ENCODE data around the gene RAPGEF1. TPM values are rescaled to one million over a fixed set of nuclear protein-coding genes. Genes with fewer than 3 reads are reported as not detected.
A peak's percentile ranks its signal among the peaks of the same experiment; 100 is the strongest.

RAPGEF1 gene
- total and polyA plus RNA-seq, 2 donors (not counting 1 experiment from before 2014, with no cell fraction given), result 33.3 to 42.8 TPM

DNA sequence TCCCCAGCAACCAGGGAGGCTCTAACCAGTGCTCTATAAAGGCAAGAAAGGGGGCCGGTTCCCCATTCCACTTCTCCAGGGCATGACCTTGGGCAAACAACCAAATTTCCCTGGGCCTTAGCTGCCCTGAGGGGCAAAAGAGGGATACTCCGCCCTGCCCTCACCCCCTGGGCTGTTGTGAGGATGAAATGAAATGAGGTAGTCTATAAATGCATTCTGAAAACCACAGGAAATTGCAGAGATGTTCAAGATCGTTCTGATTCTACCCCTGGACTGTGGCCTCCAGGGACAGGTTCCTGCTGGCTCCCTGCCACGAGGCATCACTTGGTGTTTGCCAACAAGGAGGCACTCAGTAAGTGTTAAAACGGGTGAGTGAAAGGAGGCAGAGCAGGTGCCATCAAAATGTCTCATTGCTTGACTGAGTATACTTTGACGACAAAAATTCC, 5.7 kb downstream of the RAPGEF1 start:
- TF ChIP-seq EZH2 (IDR thresholded peaks at IDR 0.05; ENCODE audit: low read length, missing control alignments), result no peak
- no peak for TF ChIP-seq CTCF (conservative IDR thresholded peaks at IDR 0.05 in 1 of 2, IDR thresholded peaks at IDR 0.05 in 1 of 2; ENCODE audit: low read depth in 1 of 2, low read length in 2 of 2)
- no peaks in the 10 kb centered on the region for H4K20me1 ChIP-seq (ENCODE audit: control insufficient read depth, extremely low read depth, insufficient read depth, low read length)
- no peaks in the 10 kb centered on the region for H3K27me3 ChIP-seq (ENCODE audit: control insufficient read depth, insufficient read depth, low read length)
- no peaks in the 10 kb centered on the region for H3K36me3 ChIP-seq (ENCODE audit: control insufficient read depth, insufficient read depth, low read length)
- H3K4me3 ChIP-seq (replicated peaks in 1 of 4; ENCODE audit: control extremely low read depth in 1 of 4, insufficient read depth in 1 of 4, low read depth in 3 of 4, low read length in 4 of 4), result no peak overlapping the region
- DNase-seq (ENCODE audit: low read depth in 2 of 2), result peak in 1 of 2 donors; percentile 30
- peaks cover 61% of the 10 kb centered on the region for H3K79me2 ChIP-seq (ENCODE audit: control insufficient read depth, insufficient read depth, low read length)
- H3K9ac ChIP-seq (ENCODE audit: insufficient read depth, low read length), result no peak overlapping the region
- H3K9me3 ChIP-seq (ENCODE audit: control insufficient read depth, insufficient read depth, low read depth, low read length), result no peaks in the 10 kb centered on the region
- H2AFZ ChIP-seq (ENCODE audit: low read length), result no peak overlapping the region
- H3K4me1 ChIP-seq (ENCODE audit: control insufficient read depth, extremely low read depth, insufficient read depth, low read length), result peaks cover 40% of the 10 kb centered on the region
- H3K27ac ChIP-seq (ENCODE audit: insufficient read depth, low read length), result peak overlapping the region; percentile 84
- H3K4me2 ChIP-seq (ENCODE audit: extremely low read depth, insufficient read depth, low read length), result peak overlapping the region; percentile 68

DNA sequence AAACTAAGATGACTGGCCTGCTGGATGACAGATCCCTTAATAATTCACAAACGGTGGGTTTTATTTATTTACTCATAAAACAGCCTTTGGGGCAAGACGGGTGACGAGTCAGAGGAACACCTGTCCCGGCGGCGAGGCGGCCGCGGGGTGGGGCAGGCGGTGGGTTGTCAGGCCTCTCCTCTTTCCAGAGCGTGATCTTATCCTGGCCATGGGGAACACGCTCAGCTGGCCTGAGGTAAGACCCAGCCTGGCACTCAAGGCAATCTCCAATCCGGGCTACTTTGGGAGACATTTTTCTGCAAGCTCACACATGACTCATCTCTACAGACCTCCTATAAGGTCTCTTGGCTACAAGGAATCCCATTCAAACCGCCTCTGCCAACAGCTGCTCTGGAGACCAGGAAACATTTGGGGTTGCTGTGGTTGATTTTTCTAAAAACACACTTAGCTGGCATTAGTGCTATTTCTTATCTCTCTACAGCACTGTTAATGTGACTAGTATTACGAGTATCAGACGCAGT, 6.3 kb downstream of the RAPGEF1 start:
- Histone ChIP-seq H2AFZ (ENCODE audit: low read length) (no peak overlapping the region), H4K20me1 (ENCODE audit: control insufficient read depth, extremely low read depth, insufficient read depth, low read length) (no peaks in the 10 kb centered on the region), H3K4me3 (replicated peaks in 1 of 4; ENCODE audit: control extremely low read depth in 1 of 4, insufficient read depth in 1 of 4, low read depth in 3 of 4, low read length in 4 of 4) (no peak overlapping the region), H3K9me3 (ENCODE audit: control insufficient read depth, insufficient read depth, low read depth, low read length) (no peaks in the 10 kb centered on the region), H3K27ac (ENCODE audit: insufficient read depth, low read length) (peak overlapping the region; percentile 84), H3K36me3 (ENCODE audit: control insufficient read depth, insufficient read depth, low read length) (no peaks in the 10 kb centered on the region), H3K9ac (ENCODE audit: insufficient read depth, low read length) (no peak overlapping the region), H3K27me3 (ENCODE audit: control insufficient read depth, insufficient read depth, low read length) (no peaks in the 10 kb centered on the region), H3K4me2 (ENCODE audit: extremely low read depth, insufficient read depth, low read length) (peak overlapping the region; percentile 68), H3K79me2 (ENCODE audit: control insufficient read depth, insufficient read depth, low read length) (peaks cover 60% of the 10 kb centered on the region), H3K4me1 (ENCODE audit: control insufficient read depth, extremely low read depth, insufficient read depth, low read length) (peaks cover 42% of the 10 kb centered on the region)
- TF ChIP-seq EZH2 (IDR thresholded peaks at IDR 0.05; ENCODE audit: low read length, missing control alignments), result no peak
- no peak for TF ChIP-seq CTCF (conservative IDR thresholded peaks at IDR 0.05 in 1 of 2, IDR thresholded peaks at IDR 0.05 in 1 of 2; ENCODE audit: low read depth in 1 of 2, low read length in 2 of 2)
- DNase-seq (ENCODE audit: low read depth in 2 of 2), result peak; percentile 94 to 99

DNA sequence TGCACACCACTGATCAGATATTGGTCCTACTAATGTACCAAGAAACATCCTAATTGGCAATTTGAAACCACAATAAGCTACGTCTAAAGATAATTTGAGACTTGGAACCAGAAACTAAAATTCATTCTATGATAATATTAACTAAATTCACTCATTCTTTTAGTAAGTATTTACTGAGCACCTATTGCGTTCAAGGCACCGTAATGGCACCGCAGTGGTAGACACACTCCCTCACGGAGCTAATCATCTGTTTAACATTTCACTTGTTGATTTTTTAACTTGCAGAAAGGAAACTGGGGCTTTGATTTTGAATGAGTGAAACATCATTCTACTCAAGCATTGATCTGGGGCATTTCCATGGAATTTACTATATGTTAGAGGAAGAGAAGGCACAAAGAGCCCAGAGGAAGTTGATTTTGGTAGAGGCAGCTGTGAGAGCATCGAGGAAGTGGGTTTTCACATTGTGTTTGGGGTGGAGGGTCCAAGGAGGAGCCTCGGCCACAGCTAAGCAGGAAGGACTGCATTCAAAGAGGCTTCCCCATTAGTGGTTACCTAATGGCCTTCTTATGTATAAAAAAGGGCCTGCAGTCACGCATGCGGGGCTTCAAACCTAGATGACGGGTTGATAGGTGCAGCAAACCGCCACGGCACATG, 7.1 kb downstream of the RAPGEF1 start:
- DNase-seq (ENCODE audit: low read depth in 2 of 2), result no peak
- no peak for TF ChIP-seq EZH2 (IDR thresholded peaks at IDR 0.05; ENCODE audit: low read length, missing control alignments)
- TF ChIP-seq CTCF (conservative IDR thresholded peaks at IDR 0.05 in 1 of 2, IDR thresholded peaks at IDR 0.05 in 1 of 2; ENCODE audit: low read depth in 1 of 2, low read length in 2 of 2), result no peak
- peaks cover 56% of the 10 kb centered on the region for H3K79me2 ChIP-seq (ENCODE audit: control insufficient read depth, insufficient read depth, low read length)
- H3K9ac ChIP-seq (ENCODE audit: insufficient read depth, low read length), result no peak overlapping the region
- no peaks in the 10 kb centered on the region for H3K9me3 ChIP-seq (ENCODE audit: control insufficient read depth, insufficient read depth, low read depth, low read length)
- H4K20me1 ChIP-seq (ENCODE audit: control insufficient read depth, extremely low read depth, insufficient read depth, low read length), result no peaks in the 10 kb centered on the region
- no peak overlapping the region for H3K4me3 ChIP-seq (replicated peaks in 1 of 4; ENCODE audit: control extremely low read depth in 1 of 4, insufficient read depth in 1 of 4, low read depth in 3 of 4, low read length in 4 of 4)
- H2AFZ ChIP-seq (ENCODE audit: low read length), result no peak overlapping the region
- H3K4me2 ChIP-seq (ENCODE audit: extremely low read depth, insufficient read depth, low read length), result no peak overlapping the region
- H3K27ac ChIP-seq (ENCODE audit: insufficient read depth, low read length), result peak overlapping the region; percentile 69
- no peaks in the 10 kb centered on the region for H3K27me3 ChIP-seq (ENCODE audit: control insufficient read depth, insufficient read depth, low read length)
- peaks cover 46% of the 10 kb centered on the region for H3K4me1 ChIP-seq (ENCODE audit: control insufficient read depth, extremely low read depth, insufficient read depth, low read length)
- no peaks in the 10 kb centered on the region for H3K36me3 ChIP-seq (ENCODE audit: control insufficient read depth, insufficient read depth, low read length)

Data from fibroblast of lung (primary cell).